GM12892 (cell line): Measurements from ENCODE around the gene GALNT18.

Experiments
- DNase-seq: peaks from one replicate; pipeline ENCODE4 v3.0.0; 2011; ENCODE audit not compliant: insufficient read length
- FAIRE-seq: peaks from 2 replicates; lab custom pipeline; 2011; peaks lifted over from hg19 to GRCh38; lab: Jason Lieb, UNC
- POLR2A ChIP-seq: IDR thresholded peaks from 2 replicates; pipeline ENCODE4 v1.6.1; 2011; ENCODE audit warnings: low read depth, low read length, control low read depth
- POLR2AphosphoS5 ChIP-seq: IDR thresholded peaks from 2 replicates; pipeline ENCODE4 v1.6.1; 2011; ENCODE audit warnings: low read depth, low read length, control low read depth
- TAF1 ChIP-seq: IDR thresholded peaks from 2 replicates; pipeline ENCODE4 v1.6.1; 2011; ENCODE audit warnings: low read depth, mild to moderate bottlenecking, control low read depth, low read length, borderline replicate concordance

The GALNT18 gene

GRCh38 chr11:11520231-11521015, 101.4 kb downstream of the GALNT18 start:
- TF ChIP-seq TAF1 (no peak), POLR2A (no peak), POLR2AphosphoS5 (no peak)
- DNase-seq, result no peak
- no peak for FAIRE-seq

- TF ChIP-seq POLR2AphosphoS5 (no peak), POLR2A (no peak), TAF1 (no peak)
- DNase-seq (no peak), FAIRE-seq (no peak)
These were observed 102.6 kb downstream of the GALNT18 start for GRCh38 chr11:11519184-11519583.

- no peak for FAIRE-seq
- DNase-seq, result no peak
- no peak for TF ChIP-seq TAF1
- TF ChIP-seq POLR2A, result no peak
- TF ChIP-seq POLR2AphosphoS5, result no peak
These were observed 107.6 kb downstream of the GALNT18 start for GRCh38 chr11:11514246-11514645.

- TF ChIP-seq POLR2A (no peak), TAF1 (no peak), POLR2AphosphoS5 (no peak)
- FAIRE-seq, result no peak
- DNase-seq, result no peak
These were observed 108.4 kb downstream of the GALNT18 start for GRCh38 chr11:11513422-11513821.

GRCh38 chr11:11512929-11513328, 108.9 kb downstream of the GALNT18 start:
- FAIRE-seq (no peak), DNase-seq (no peak)
- TF ChIP-seq POLR2A (no peak), TAF1 (no peak), POLR2AphosphoS5 (no peak)

GRCh38 chr11:11512502-11512901, 109.3 kb downstream of the GALNT18 start:
- FAIRE-seq (no peak), DNase-seq (no peak)
- TF ChIP-seq POLR2AphosphoS5 (no peak), TAF1 (no peak), POLR2A (no peak)

GRCh38 chr11:11512090-11512489, 109.7 kb downstream of the GALNT18 start:
- no peak for FAIRE-seq
- TF ChIP-seq POLR2AphosphoS5 (no peak), POLR2A (no peak), TAF1 (no peak)
- no peak for DNase-seq

- TF ChIP-seq POLR2A (no peak), POLR2AphosphoS5 (no peak), TAF1 (no peak)
- FAIRE-seq (no peak), DNase-seq (no peak)
These were observed 110.9 kb downstream of the GALNT18 start for GRCh38 chr11:11510939-11511338.

- TF ChIP-seq POLR2AphosphoS5 (no peak), TAF1 (no peak), POLR2A (no peak)
- FAIRE-seq (no peak), DNase-seq (no peak)
These were observed 116.1 kb downstream of the GALNT18 start for GRCh38 chr11:11505692-11506091.

- FAIRE-seq (no peak), DNase-seq (no peak)
- no peak for TF ChIP-seq POLR2AphosphoS5
- TF ChIP-seq POLR2A, result no peak
- TF ChIP-seq TAF1, result no peak
These were observed 116.6 kb downstream of the GALNT18 start for GRCh38 chr11:11505190-11505589.

GRCh38 chr11:11504071-11504470, 117.7 kb downstream of the GALNT18 start:
- TF ChIP-seq TAF1 (no peak), POLR2AphosphoS5 (no peak), POLR2A (no peak)
- FAIRE-seq, result no peak
- DNase-seq, result no peak

- DNase-seq, result no peak
- no peak for FAIRE-seq
These were observed 119.4 kb downstream of the GALNT18 start for GRCh38 chr11:11502263-11502861.

GRCh38 chr11:11501546-11502262, 120.1 kb downstream of the GALNT18 start:
- no peak for DNase-seq
- TF ChIP-seq POLR2A (no peak), POLR2AphosphoS5 (no peak), TAF1 (no peak)
- FAIRE-seq, result peak; percentile 48

More at GRCh38 chr11:11502263-11502861, 119.4 kb downstream of the GALNT18 start:
- TF ChIP-seq POLR2A (no peak), POLR2AphosphoS5 (no peak), TAF1 (no peak)
